ENCODE results near the gene SPAG9.

SPAG9 gene

GRCh38 chr17:50946223-50946890 lies 174.3 kb downstream of the SPAG9 start:
- no peak overlapping the region for H3K27ac ChIP-seq (ENCODE audit: poor library complexity, severe bottlenecking)
- no peak for ATAC-seq (ENCODE audit: low read depth)

GRCh38 chr17:50945779-50946222 lies 174.9 kb downstream of the SPAG9 start:
- Histone ChIP-seq H3K36me3 (ENCODE audit: low read depth) (no peaks in the 10 kb centered on the region), H3K4me1 (ENCODE audit: insufficient read depth, poor library complexity, severe bottlenecking) (peaks cover 26% of the 10 kb centered on the region), H3K4me3 (ENCODE audit: severe bottlenecking) (no peak overlapping the region), H3K27me3 (ENCODE audit: insufficient read depth, poor library complexity, severe bottlenecking) (no peaks in the 10 kb centered on the region), H3K27ac (ENCODE audit: poor library complexity, severe bottlenecking) (no peak overlapping the region), H3K9me3 (ENCODE audit: severe bottlenecking) (no peaks in the 10 kb centered on the region)
- no peak for TF ChIP-seq CTCF (IDR thresholded peaks at IDR 0.05; ENCODE audit: poor library complexity, severe bottlenecking)
- ATAC-seq (ENCODE audit: low read depth) (no peak), DNase-seq (ENCODE audit: low spot score) (peak; percentile 20)

More at GRCh38 chr17:50946223-50946890, 174.3 kb downstream of the SPAG9 start:
- Histone ChIP-seq H3K36me3 (ENCODE audit: low read depth) (no peaks in the 10 kb centered on the region), H3K27me3 (ENCODE audit: insufficient read depth, poor library complexity, severe bottlenecking) (no peaks in the 10 kb centered on the region), H3K9me3 (ENCODE audit: severe bottlenecking) (no peaks in the 10 kb centered on the region), H3K4me3 (ENCODE audit: severe bottlenecking) (no peak overlapping the region), H3K4me1 (ENCODE audit: insufficient read depth, poor library complexity, severe bottlenecking) (peaks cover 31% of the 10 kb centered on the region)
- no peak for TF ChIP-seq CTCF (IDR thresholded peaks at IDR 0.05; ENCODE audit: poor library complexity, severe bottlenecking)
- peak; percentile 52 for DNase-seq (ENCODE audit: low spot score)

GRCh38 chr17:50944902-50945720 lies 175.6 kb downstream of the SPAG9 start:
- H3K4me3 ChIP-seq (ENCODE audit: severe bottlenecking) = no peak overlapping the region
- no peak; the same call in 2 of the 3 replicates for ATAC-seq (ENCODE audit: low read depth)
- peaks cover 20% of the 10 kb centered on the region for H3K4me1 ChIP-seq (ENCODE audit: insufficient read depth, poor library complexity, severe bottlenecking)
- no peaks in the 10 kb centered on the region for H3K27me3 ChIP-seq (ENCODE audit: insufficient read depth, poor library complexity, severe bottlenecking)
- no peak overlapping the region for H3K27ac ChIP-seq (ENCODE audit: poor library complexity, severe bottlenecking)
- peak; percentile 66 for DNase-seq (ENCODE audit: low spot score)
- TF ChIP-seq CTCF (IDR thresholded peaks at IDR 0.05; ENCODE audit: poor library complexity, severe bottlenecking) = no peak
- no peaks in the 10 kb centered on the region for H3K9me3 ChIP-seq (ENCODE audit: severe bottlenecking)
- H3K36me3 ChIP-seq (ENCODE audit: low read depth) = no peaks in the 10 kb centered on the region

- H3K4me3 ChIP-seq (ENCODE audit: severe bottlenecking) = peak overlapping the region; percentile 12
- peak; percentile 49 for ATAC-seq (ENCODE audit: low read depth)
- H3K27ac ChIP-seq (ENCODE audit: poor library complexity, severe bottlenecking) = no peak overlapping the region
Measured at GRCh38 chr17:50944054-50944901, 176.4 kb downstream of the SPAG9 start.

More at GRCh38 chr17:50944054-50944901, 176.4 kb downstream of the SPAG9 start:
- Histone ChIP-seq H3K4me1 (ENCODE audit: insufficient read depth, poor library complexity, severe bottlenecking) (peaks cover 12% of the 10 kb centered on the region), H3K9me3 (ENCODE audit: severe bottlenecking) (no peaks in the 10 kb centered on the region), H3K27me3 (ENCODE audit: insufficient read depth, poor library complexity, severe bottlenecking) (no peaks in the 10 kb centered on the region), H3K36me3 (ENCODE audit: low read depth) (no peaks in the 10 kb centered on the region)
- peak; percentile 69 for DNase-seq (ENCODE audit: low spot score)
- TF ChIP-seq CTCF (IDR thresholded peaks at IDR 0.05; ENCODE audit: poor library complexity, severe bottlenecking) = no peak
